ENCODE data around the gene AGBL1. TPM values are rescaled to one million over a fixed set of nuclear protein-coding genes. Genes with fewer than 3 reads are reported as not detected.

AGBL1 gene
- total RNA-seq, 1 donor from 2014 or later = 0.07 TPM

GRCh38 chr15:86362555-86362954 is 282.9 kb downstream of the AGBL1 start:
- no peak overlapping the region for H3K27ac Mint-ChIP-seq
- H3K4me1 Mint-ChIP-seq (ENCODE audit: unreplicated experiment) = no peaks in the 10 kb centered on the region
- no peaks in the 10 kb centered on the region for H3K27me3 Mint-ChIP-seq
- H3K9me3 Mint-ChIP-seq = peaks cover 3% of the 10 kb centered on the region
- H3K4me3 Mint-ChIP-seq = no peak overlapping the region
- H3K36me3 Mint-ChIP-seq = no peaks in the 10 kb centered on the region
- DNase-seq (ENCODE audit: extremely low spot score, unreplicated experiment) = no peak
- TF ChIP-seq, protein P1, sequence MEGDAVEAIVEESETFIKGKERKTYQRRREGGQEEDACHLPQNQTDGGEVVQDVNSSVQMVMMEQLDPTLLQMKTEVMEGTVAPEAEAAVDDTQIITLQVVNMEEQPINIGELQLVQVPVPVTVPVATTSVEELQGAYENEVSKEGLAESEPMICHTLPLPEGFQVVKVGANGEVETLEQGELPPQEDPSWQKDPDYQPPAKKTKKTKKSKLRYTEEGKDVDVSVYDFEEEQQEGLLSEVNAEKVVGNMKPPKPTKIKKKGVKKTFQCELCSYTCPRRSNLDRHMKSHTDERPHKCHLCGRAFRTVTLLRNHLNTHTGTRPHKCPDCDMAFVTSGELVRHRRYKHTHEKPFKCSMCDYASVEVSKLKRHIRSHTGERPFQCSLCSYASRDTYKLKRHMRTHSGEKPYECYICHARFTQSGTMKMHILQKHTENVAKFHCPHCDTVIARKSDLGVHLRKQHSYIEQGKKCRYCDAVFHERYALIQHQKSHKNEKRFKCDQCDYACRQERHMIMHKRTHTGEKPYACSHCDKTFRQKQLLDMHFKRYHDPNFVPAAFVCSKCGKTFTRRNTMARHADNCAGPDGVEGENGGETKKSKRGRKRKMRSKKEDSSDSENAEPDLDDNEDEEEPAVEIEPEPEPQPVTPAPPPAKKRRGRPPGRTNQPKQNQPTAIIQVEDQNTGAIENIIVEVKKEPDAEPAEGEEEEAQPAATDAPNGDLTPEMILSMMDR (conservative IDR thresholded peaks at IDR 0.05) = no peak

- Mint-ChIP-seq H3K4me3 (no peak overlapping the region), H3K27ac (no peak overlapping the region)
Observed at GRCh38 chr15:86373147-86373546, 293.5 kb downstream of the AGBL1 start.

GRCh38 chr15:86375733-86376280 is 296.1 kb downstream of the AGBL1 start:
- peaks cover 5% of the 10 kb centered on the region for H3K4me1 Mint-ChIP-seq (ENCODE audit: unreplicated experiment)
- H3K4me3 Mint-ChIP-seq = no peak overlapping the region
- H3K27me3 Mint-ChIP-seq = peaks cover 45% of the 10 kb centered on the region
- TF ChIP-seq, protein P1 (conservative IDR thresholded peaks at IDR 0.05) = no peak
- H3K36me3 Mint-ChIP-seq = no peaks in the 10 kb centered on the region
- no peak overlapping the region for H3K27ac Mint-ChIP-seq
- no peak for DNase-seq (ENCODE audit: extremely low spot score, unreplicated experiment)
- H3K9me3 Mint-ChIP-seq = no peaks in the 10 kb centered on the region

More at GRCh38 chr15:86373147-86373546, 293.5 kb downstream of the AGBL1 start:
- Mint-ChIP-seq H3K9me3 (no peaks in the 10 kb centered on the region), H3K27me3 (peaks cover 33% of the 10 kb centered on the region), H3K4me1 (ENCODE audit: unreplicated experiment) (peaks cover 2% of the 10 kb centered on the region), H3K36me3 (no peaks in the 10 kb centered on the region)
- no peak for DNase-seq (ENCODE audit: extremely low spot score, unreplicated experiment)
- TF ChIP-seq, protein P1 (conservative IDR thresholded peaks at IDR 0.05) = no peak

DNA sequence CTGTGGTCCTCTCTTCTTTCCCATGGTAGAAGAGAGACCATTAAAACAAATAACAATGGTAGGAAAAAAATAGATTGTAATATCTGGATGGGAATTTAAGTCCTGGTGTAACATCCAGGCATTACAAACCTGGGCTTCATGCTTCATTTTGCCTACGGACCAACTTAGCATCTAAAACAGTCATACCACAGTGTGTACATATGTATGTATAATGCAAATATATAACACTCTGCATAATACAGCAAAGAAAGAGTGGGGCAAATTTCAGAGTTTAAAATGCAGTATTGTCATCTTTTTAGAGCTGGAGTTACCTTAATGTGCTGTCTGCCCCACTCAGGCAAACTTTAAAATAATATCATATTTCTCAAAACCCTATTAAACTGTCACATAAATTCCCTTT is 298.2 kb downstream of the AGBL1 start:
- H3K4me1 Mint-ChIP-seq (ENCODE audit: unreplicated experiment) = peaks cover 10% of the 10 kb centered on the region
- H3K4me3 Mint-ChIP-seq = no peak overlapping the region
- TF ChIP-seq, protein P1 (conservative IDR thresholded peaks at IDR 0.05) = no peak
- no peaks in the 10 kb centered on the region for H3K9me3 Mint-ChIP-seq
- no peak overlapping the region for H3K27ac Mint-ChIP-seq
- H3K27me3 Mint-ChIP-seq = peaks cover 42% of the 10 kb centered on the region
- DNase-seq (ENCODE audit: extremely low spot score, unreplicated experiment) = no peak
- no peaks in the 10 kb centered on the region for H3K36me3 Mint-ChIP-seq

GRCh38 chr15:86382341-86382740 is 302.7 kb downstream of the AGBL1 start:
- H3K36me3 Mint-ChIP-seq = no peaks in the 10 kb centered on the region
- no peak overlapping the region for H3K4me3 Mint-ChIP-seq
- TF ChIP-seq, protein P1 (conservative IDR thresholded peaks at IDR 0.05) = no peak
- no peaks in the 10 kb centered on the region for H3K9me3 Mint-ChIP-seq
- H3K27me3 Mint-ChIP-seq = peaks cover 50% of the 10 kb centered on the region
- H3K4me1 Mint-ChIP-seq (ENCODE audit: unreplicated experiment) = peaks cover 18% of the 10 kb centered on the region
- DNase-seq (ENCODE audit: extremely low spot score, unreplicated experiment) = no peak
- no peak overlapping the region for H3K27ac Mint-ChIP-seq

DNA sequence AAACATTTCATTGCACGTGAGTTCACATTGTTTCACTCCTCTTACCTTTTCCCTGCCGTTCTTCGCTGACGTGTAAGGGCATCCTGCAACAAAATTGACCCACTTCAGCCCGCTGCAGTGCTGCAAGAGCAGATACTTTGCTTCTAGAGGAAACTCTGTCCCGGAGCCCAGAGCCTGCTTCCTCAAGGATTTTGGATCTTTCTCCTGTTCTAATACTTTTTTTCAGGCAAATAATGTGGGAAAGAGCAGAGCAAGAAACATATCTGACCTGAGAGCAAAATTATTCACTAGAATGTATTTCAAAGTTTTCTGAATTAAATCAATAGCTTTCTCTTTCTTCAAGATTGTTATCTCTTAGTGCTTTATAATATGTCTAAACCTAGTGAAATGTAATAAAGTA is 303.9 kb downstream of the AGBL1 start:
- H3K27ac Mint-ChIP-seq = no peak overlapping the region
- peaks cover 13% of the 10 kb centered on the region for H3K4me1 Mint-ChIP-seq (ENCODE audit: unreplicated experiment)
- TF ChIP-seq, protein P1 (conservative IDR thresholded peaks at IDR 0.05) = no peak
- no peak overlapping the region for H3K4me3 Mint-ChIP-seq
- no peaks in the 10 kb centered on the region for H3K9me3 Mint-ChIP-seq
- DNase-seq (ENCODE audit: extremely low spot score, unreplicated experiment) = no peak
- H3K36me3 Mint-ChIP-seq = no peaks in the 10 kb centered on the region
- H3K27me3 Mint-ChIP-seq = peaks cover 56% of the 10 kb centered on the region

Measured in type B pancreatic cell (in vitro differentiated cells).